CD4-positive, alpha-beta T cell treated with Interleukin-6 for 4 hours (primary cell): ENCODE results near the gene MMS19.
"Not testable (repeated sequence)": the region's sequence is repeated elsewhere in the genome, so short reads cannot be mapped to it uniquely, and the experiment has no call there.

Source experiments
- DNase-seq: peaks from one replicate; pipeline ENCODE4 v3.0.0-alpha.2; 2020; ENCODE audit warnings: mixed read lengths

Gene MMS19

GRCh38 chr10:97502916-97503315 is 4.7 kb upstream of the MMS19 start:
- DNase-seq: no peak

- no peak for DNase-seq
These were observed 2.0 kb upstream of the MMS19 start for GRCh38 chr10:97500297-97500575.

- no peak for DNase-seq
These were observed 1.5 kb upstream of the MMS19 start for GRCh38 chr10:97499561-97500296.

GRCh38 chr10:97498841-97499560 is 779 bp upstream of the MMS19 start, which contains the start of gene UBTD1:
TSS of gene UBTD1 (plus strand) at chr10:97498924. CDS start at chr10:97499204, 280 bp downstream.
- DNase-seq: peak; percentile 44

- peak; percentile 75 for DNase-seq
These were observed 598 bp downstream of the MMS19 start for GRCh38 chr10:97497572-97498075.

GRCh38 chr10:97494863-97495506 is 3.2 kb downstream of the MMS19 start:
- DNase-seq: peak; percentile 26

GRCh38 chr10:97494151-97494550 is 4.1 kb downstream of the MMS19 start:
- no peak for DNase-seq

- no peak for DNase-seq
These were observed 7.6 kb downstream of the MMS19 start for GRCh38 chr10:97490592-97490991.

- no peak for DNase-seq
These were observed 12.5 kb downstream of the MMS19 start for GRCh38 chr10:97485647-97486281.

- DNase-seq: no peak
These were observed 14.3 kb downstream of the MMS19 start for GRCh38 chr10:97483921-97484320.

- DNase-seq: no peak
These were observed 14.7 kb downstream of the MMS19 start for GRCh38 chr10:97483506-97483905.

- no peak for DNase-seq
These were observed 15.8 kb downstream of the MMS19 start for GRCh38 chr10:97482381-97482780.

GRCh38 chr10:97481071-97481470 is 17.2 kb downstream of the MMS19 start:
- DNase-seq: no peak

GRCh38 chr10:97479939-97480338 is 18.3 kb downstream of the MMS19 start:
- DNase-seq: no peak

- DNase-seq: not testable (repeated sequence)
These were observed 18.8 kb downstream of the MMS19 start for GRCh38 chr10:97479410-97479809.

- DNase-seq: no peak
These were observed 22.2 kb downstream of the MMS19 start for GRCh38 chr10:97475936-97476594.

- no peak for DNase-seq
These were observed 23.3 kb downstream of the MMS19 start for GRCh38 chr10:97474918-97475317.

- not testable (repeated sequence) for DNase-seq
These were observed 29.4 kb downstream of the MMS19 start for GRCh38 chr10:97468781-97469180.

- no peak for DNase-seq
These were observed 30.1 kb downstream of the MMS19 start for GRCh38 chr10:97468162-97468561.

GRCh38 chr10:97466755-97467154 is 31.5 kb downstream of the MMS19 start:
- no peak for DNase-seq

- DNase-seq: no peak
These were observed 32.2 kb downstream of the MMS19 start for GRCh38 chr10:97465982-97466381.

- no peak for DNase-seq
These were observed 34.0 kb downstream of the MMS19 start for GRCh38 chr10:97464226-97464625.
